Muscle of leg (tissue), 11 donors: ENCODE results near the gene LPP. TPM values are rescaled to one million over a fixed set of nuclear protein-coding genes. Genes with fewer than 3 reads are reported as not detected.

ENCODE experiments used
- DNase-seq: peaks from one replicate; pipeline ENCODE4 v3.0.0; 2013
- H3K27ac ChIP-seq: one replicate; pipeline ENCODE4 v1.5.1; 2013; ENCODE audit warnings: mild to moderate bottlenecking, low read length, control low read depth
- H3K27me3 ChIP-seq: one replicate; pipeline ENCODE4 v1.6.1; 2013; ENCODE audit warnings: low read length; ENCODE audit not compliant: control insufficient read depth, insufficient read depth
- H3K36me3 ChIP-seq: one replicate; pipeline ENCODE4 v1.6.1; 2013; ENCODE audit warnings: low read length; ENCODE audit not compliant: control insufficient read depth, insufficient read depth
- H3K4me1 ChIP-seq: one replicate; pipeline ENCODE4 v1.6.1; 2013; ENCODE audit warnings: low read length; ENCODE audit not compliant: control insufficient read depth, insufficient read depth
- H3K4me3 ChIP-seq: one replicate; pipeline ENCODE4 v1.5.1; 2013; ENCODE audit warnings: low read length, control low read depth
- H3K9me3 ChIP-seq: replicated peaks from 2 replicates; pipeline ENCODE4 v1.6.1; 2013; ENCODE audit warnings: low read depth, low read length; ENCODE audit not compliant: control insufficient read depth
- WGBS: methylation state at CpG from one replicate; pipeline ENCODE4 v1.1.5; 2013; ENCODE audit warnings: missing lambda C conversion rate; ENCODE audit not compliant: insufficient coverage; 5-methylcytosine and 5-hydroxymethylcytosine counted together
- polyA plus RNA-seq, 8 donors: library from polyadenylated mRNA; unstranded; fragments of 120-200 nt; gene quantifications; one replicate each; pipeline versions ENCODE4 v1.2.1 to v1.2.3, GENCODE V29; 2013; ENCODE audit warnings: inconsistent platforms in 1 of 8, low replicate concordance in 1 of 8; ENCODE audit not compliant: insufficient read length in 8 of 8, insufficient read depth in 1 of 8
- total RNA-seq: library from RNA; stranded (reverse); fragments of 120-200 nt; gene quantifications from one replicate; pipeline ENCODE4 v1.2.4, GENCODE V29; 2013

LPP gene
- total and polyA plus RNA-seq, 9 donors, result 8.9 to 24.3 (median 13.5) TPM

- Histone ChIP-seq H3K27ac (no peak overlapping the region), H3K9me3 (no peaks in the 10 kb centered on the region), H3K4me3 (no peak overlapping the region), H3K4me1 (no peaks in the 10 kb centered on the region), H3K27me3 (no peaks in the 10 kb centered on the region), H3K36me3 (no peaks in the 10 kb centered on the region)
- 77% methylated on average over 3 of the region's 12 CpGs for WGBS
- no peak for DNase-seq
Observed at GRCh38 chr3:188365988-188366698, 212.2 kb downstream of the LPP start.

GRCh38 chr3:188367678-188368077 is 213.7 kb downstream of the LPP start:
- peak; percentile 88 for DNase-seq
- Histone ChIP-seq H3K4me3 (no peak overlapping the region), H3K9me3 (no peaks in the 10 kb centered on the region), H3K27ac (peak overlapping the region; percentile 18), H3K4me1 (no peaks in the 10 kb centered on the region), H3K27me3 (no peaks in the 10 kb centered on the region), H3K36me3 (no peaks in the 10 kb centered on the region)
- no CpG with 5 or more reads among the region's 1 CpG for WGBS

GRCh38 chr3:188369526-188369925 is 215.6 kb downstream of the LPP start:
- 100% methylated on average over 3 of the region's 3 CpGs for WGBS
- H3K9me3 ChIP-seq, result no peaks in the 10 kb centered on the region
- no peaks in the 10 kb centered on the region for H3K27me3 ChIP-seq
- no peak for DNase-seq
- H3K36me3 ChIP-seq, result no peaks in the 10 kb centered on the region
- no peak overlapping the region for H3K27ac ChIP-seq
- H3K4me1 ChIP-seq, result no peaks in the 10 kb centered on the region
- H3K4me3 ChIP-seq, result no peak overlapping the region

GRCh38 chr3:188370081-188370830 is 216.3 kb downstream of the LPP start:
- Histone ChIP-seq H3K9me3 (no peaks in the 10 kb centered on the region), H3K36me3 (no peaks in the 10 kb centered on the region), H3K27me3 (no peaks in the 10 kb centered on the region), H3K4me3 (no peak overlapping the region), H3K27ac (no peak overlapping the region), H3K4me1 (no peaks in the 10 kb centered on the region)
- WGBS, result 95% methylated on average over 8 of the region's 15 CpGs
- no peak for DNase-seq

GRCh38 chr3:188378786-188379185 is 224.8 kb downstream of the LPP start:
- H3K4me3 ChIP-seq, result no peak overlapping the region
- no peak for DNase-seq
- no peaks in the 10 kb centered on the region for H3K4me1 ChIP-seq
- H3K36me3 ChIP-seq, result no peaks in the 10 kb centered on the region
- no peaks in the 10 kb centered on the region for H3K27me3 ChIP-seq
- H3K9me3 ChIP-seq, result peaks cover 7% of the 10 kb centered on the region
- whole genome bisulfite sequencing, result no CpG with 5 or more reads among the region's 4 CpGs
- no peak overlapping the region for H3K27ac ChIP-seq

- H3K27me3 ChIP-seq, result no peaks in the 10 kb centered on the region
- H3K27ac ChIP-seq, result no peak overlapping the region
- no peaks in the 10 kb centered on the region for H3K36me3 ChIP-seq
- DNase-seq, result no peak
- peaks cover 7% of the 10 kb centered on the region for H3K9me3 ChIP-seq
- no peak overlapping the region for H3K4me3 ChIP-seq
- H3K4me1 ChIP-seq, result no peaks in the 10 kb centered on the region
- WGBS, result 63% methylated on average over 1 of the region's 2 CpGs
Observed at GRCh38 chr3:188380252-188380651, 226.3 kb downstream of the LPP start.

GRCh38 chr3:188380722-188381121 is 226.8 kb downstream of the LPP start:
- H3K27ac ChIP-seq, result no peak overlapping the region
- H3K4me3 ChIP-seq, result no peak overlapping the region
- H3K36me3 ChIP-seq, result no peaks in the 10 kb centered on the region
- DNase-seq, result no peak
- no peaks in the 10 kb centered on the region for H3K27me3 ChIP-seq
- H3K9me3 ChIP-seq, result peaks cover 7% of the 10 kb centered on the region
- H3K4me1 ChIP-seq, result no peaks in the 10 kb centered on the region

GRCh38 chr3:188383748-188384147 is 229.8 kb downstream of the LPP start:
- Histone ChIP-seq H3K9me3 (peaks cover 1% of the 10 kb centered on the region), H3K27me3 (no peaks in the 10 kb centered on the region), H3K36me3 (no peaks in the 10 kb centered on the region), H3K27ac (no peak overlapping the region), H3K4me3 (no peak overlapping the region), H3K4me1 (no peaks in the 10 kb centered on the region)
- no peak for DNase-seq
- WGBS, result no CpG with 5 or more reads among the region's 3 CpGs

- H3K36me3 ChIP-seq, result no peaks in the 10 kb centered on the region
- H3K4me1 ChIP-seq, result peaks cover 4% of the 10 kb centered on the region
- H3K4me3 ChIP-seq, result no peak overlapping the region
- no peaks in the 10 kb centered on the region for H3K9me3 ChIP-seq
- no peaks in the 10 kb centered on the region for H3K27me3 ChIP-seq
- peak; percentile 23 for DNase-seq
- H3K27ac ChIP-seq, result no peak overlapping the region
- WGBS, result no CpG with 5 or more reads among the region's 4 CpGs
Observed at GRCh38 chr3:188385295-188385694, 231.3 kb downstream of the LPP start.

DNA sequence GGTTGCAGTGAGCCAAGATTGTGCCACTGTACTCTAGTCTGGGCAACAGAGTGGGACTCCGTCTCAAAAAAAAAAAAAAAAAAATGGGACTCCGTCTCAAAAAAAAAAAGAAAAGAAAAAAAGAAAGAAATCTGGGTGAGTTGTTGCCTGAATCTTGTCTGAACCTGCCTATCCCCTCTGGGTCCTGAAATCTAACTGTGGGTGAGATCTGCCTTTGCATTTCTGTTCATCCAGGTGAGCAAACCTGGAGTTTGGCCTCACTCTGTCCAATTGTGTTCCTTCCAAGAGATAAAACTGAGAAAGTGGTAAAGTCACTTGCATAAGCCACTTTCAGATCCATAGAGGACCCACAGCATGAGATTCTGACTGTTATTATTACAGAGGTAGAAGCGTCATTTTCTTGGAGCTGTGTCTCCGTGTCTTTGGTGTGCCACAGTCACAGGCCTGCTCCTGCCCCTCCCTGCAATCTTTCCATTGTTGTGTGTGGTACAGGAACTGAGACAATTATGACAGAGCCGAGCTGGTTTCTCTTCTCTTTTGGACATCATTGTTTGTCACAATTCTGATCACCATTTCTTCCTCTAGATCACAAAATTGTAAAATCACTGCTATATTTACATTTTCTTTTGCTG is 235.9 kb downstream of the LPP start:
- Histone ChIP-seq H3K27me3 (no peaks in the 10 kb centered on the region), H3K27ac (peak overlapping the region; percentile 63), H3K9me3 (no peaks in the 10 kb centered on the region), H3K4me1 (peaks cover 6% of the 10 kb centered on the region), H3K36me3 (no peaks in the 10 kb centered on the region), H3K4me3 (no peak overlapping the region)
- no CpG with 5 or more reads among the region's 5 CpGs for WGBS
- peak; percentile 83 for DNase-seq
